ENCODE data around the gene FABP7. TPM values are rescaled to one million over a fixed set of nuclear protein-coding genes. Genes with fewer than 3 reads are reported as not detected.

Gene FABP7
- total and polyA plus RNA-seq, 5 donors, result 0.51 to 3.3 (median 1.1) TPM; not detected in 1

Other genes starting within 250 kb of the FABP7 start
- under 1 TPM; 0.45 to 0.57 (median 0.52) TPM for gene PKIB, start 169.3 kb upstream of the FABP7 start, total RNA-seq
- gene PKIB, start 169.3 kb upstream of the FABP7 start, polyA plus RNA-seq, result 0.25 TPM
- gene SMPDL3A, start 9.5 kb downstream of the FABP7 start, total RNA-seq, result 1 to 10 TPM; 4.7 to 8.3 (median 7.5) TPM
- 6.9 TPM for gene SMPDL3A, start 9.5 kb downstream of the FABP7 start, polyA plus RNA-seq
- gene CLVS2, start 216.5 kb downstream of the FABP7 start, total RNA-seq, result not detected
- under 0.01 TPM for gene CLVS2, start 216.5 kb downstream of the FABP7 start, polyA plus RNA-seq